Activated CD8-positive, alpha-beta T cell treated with anti-CD3 and anti-CD28 coated beads for 36 hours (primary cell): ENCODE data around the gene PDSS2. TPM values are rescaled to one million over a fixed set of nuclear protein-coding genes. Genes with fewer than 3 reads are reported as not detected.

Experiments used
- ATAC-seq: fragments of 200-7000 bp; cut with Tn5 transposase; one replicate; pipeline ENCODE4 v1.10.0; 2021; ENCODE audit warnings: mild to moderate bottlenecking, moderate library complexity
- CTCF ChIA-PET: fragments of 350-600 bp; sonication (Branson Sonifier 250); formaldehyde crosslinking; loops from one replicate; lab custom pipeline; 2021; ENCODE audit warnings: antibody characterized with exemption; lab: Charles Lee
- POLR2A ChIA-PET: fragments of 350-600 bp; sonication (Branson Sonifier 250); formaldehyde crosslinking; loops from one replicate; lab custom pipeline; 2021; ENCODE audit warnings: antibody characterized with exemption; lab: Charles Lee
- DNase-seq: peaks from one replicate; pipeline ENCODE4 v3.0.0-alpha.2; 2020
- H3K27ac Mint-ChIP-seq: one replicate; pipeline ENCODE4 v1.8.0; 2021; ENCODE audit warnings: mild to moderate bottlenecking, mixed read lengths
- H3K27me3 Mint-ChIP-seq: one replicate; pipeline ENCODE4 v1.8.0; 2021; ENCODE audit warnings: mixed read lengths
- H3K36me3 Mint-ChIP-seq: one replicate; pipeline ENCODE4 v1.8.0; 2021; ENCODE audit warnings: low read depth, mixed read lengths
- H3K4me1 Mint-ChIP-seq: one replicate; pipeline ENCODE4 v1.8.0; 2021; ENCODE audit warnings: low read depth, mixed read lengths
- H3K4me3 Mint-ChIP-seq: one replicate; pipeline ENCODE4 v1.8.0; 2021; ENCODE audit warnings: mild to moderate bottlenecking, moderate library complexity, mixed read lengths
- H3K9me3 Mint-ChIP-seq: one replicate; pipeline ENCODE4 v1.8.0; 2021; ENCODE audit warnings: mixed read lengths
- intact Hi-C: fragments of 100-400 bp; cut with micrococcal nuclease; formaldehyde crosslinking; loops from one replicate; pipeline ENCODE4 v1.10.0; 2022
- total RNA-seq, 2 experiments: library from RNA; stranded (reverse); gene quantifications; one replicate each; pipeline ENCODE4 v1.2.3, GENCODE V29; 2021
- TF ChIP-seq, protein P1 (sequence below): fragments of 200-600 bp; IDR thresholded peaks from one replicate; pipeline ENCODE4 v1.8.0; 2022; ENCODE audit warnings: antibody characterized with exemption, mild to moderate bottlenecking

The PDSS2 gene
- total RNA-seq, 2 experiments from 2014 or later: 13.2 to 14.8 TPM

DNA sequence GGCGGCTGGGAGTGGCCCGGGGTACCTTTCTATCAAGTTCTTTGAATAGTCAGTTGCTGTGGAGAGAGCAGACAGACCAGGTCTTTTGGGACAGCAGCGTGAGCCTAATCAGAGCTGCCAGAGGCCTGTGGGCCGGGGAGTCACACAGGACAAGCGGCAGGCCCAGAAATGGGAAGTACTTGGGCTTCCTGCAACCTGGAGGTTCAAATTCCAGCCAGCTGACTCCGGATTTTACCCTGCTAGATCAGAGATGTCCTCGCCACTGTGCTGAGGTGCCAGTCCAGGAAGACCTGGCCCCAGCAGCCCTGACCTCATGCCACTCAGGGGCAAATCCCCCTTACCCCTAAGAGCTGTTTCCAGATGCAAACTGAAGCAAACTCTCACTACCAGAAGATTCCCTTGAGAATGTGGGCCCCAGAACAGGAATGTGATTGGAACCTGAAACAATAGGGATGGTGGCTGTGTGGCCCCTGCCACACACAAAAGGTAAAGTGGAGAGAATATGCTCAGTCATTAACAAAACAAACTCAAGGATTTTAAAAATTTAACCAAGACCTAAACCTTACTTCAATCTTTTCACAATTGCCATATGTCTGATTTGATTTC, 353.8 kb downstream of the PDSS2 start:
- H3K4me3 Mint-ChIP-seq: no peak overlapping the region
- no peak overlapping the region for H3K27ac Mint-ChIP-seq
- no peaks in the 10 kb centered on the region for H3K36me3 Mint-ChIP-seq
- intact Hi-C loops: no loop called here
- no peaks in the 10 kb centered on the region for H3K27me3 Mint-ChIP-seq
- H3K4me1 Mint-ChIP-seq: no peaks in the 10 kb centered on the region
- DNase-seq (no peak), ATAC-seq (no peak)
- TF ChIP-seq, protein P1, sequence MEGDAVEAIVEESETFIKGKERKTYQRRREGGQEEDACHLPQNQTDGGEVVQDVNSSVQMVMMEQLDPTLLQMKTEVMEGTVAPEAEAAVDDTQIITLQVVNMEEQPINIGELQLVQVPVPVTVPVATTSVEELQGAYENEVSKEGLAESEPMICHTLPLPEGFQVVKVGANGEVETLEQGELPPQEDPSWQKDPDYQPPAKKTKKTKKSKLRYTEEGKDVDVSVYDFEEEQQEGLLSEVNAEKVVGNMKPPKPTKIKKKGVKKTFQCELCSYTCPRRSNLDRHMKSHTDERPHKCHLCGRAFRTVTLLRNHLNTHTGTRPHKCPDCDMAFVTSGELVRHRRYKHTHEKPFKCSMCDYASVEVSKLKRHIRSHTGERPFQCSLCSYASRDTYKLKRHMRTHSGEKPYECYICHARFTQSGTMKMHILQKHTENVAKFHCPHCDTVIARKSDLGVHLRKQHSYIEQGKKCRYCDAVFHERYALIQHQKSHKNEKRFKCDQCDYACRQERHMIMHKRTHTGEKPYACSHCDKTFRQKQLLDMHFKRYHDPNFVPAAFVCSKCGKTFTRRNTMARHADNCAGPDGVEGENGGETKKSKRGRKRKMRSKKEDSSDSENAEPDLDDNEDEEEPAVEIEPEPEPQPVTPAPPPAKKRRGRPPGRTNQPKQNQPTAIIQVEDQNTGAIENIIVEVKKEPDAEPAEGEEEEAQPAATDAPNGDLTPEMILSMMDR: no peak
- H3K9me3 Mint-ChIP-seq: no peaks in the 10 kb centered on the region
- ChIA-PET POLR2A (no interaction called here), CTCF (no interaction called here)

DNA sequence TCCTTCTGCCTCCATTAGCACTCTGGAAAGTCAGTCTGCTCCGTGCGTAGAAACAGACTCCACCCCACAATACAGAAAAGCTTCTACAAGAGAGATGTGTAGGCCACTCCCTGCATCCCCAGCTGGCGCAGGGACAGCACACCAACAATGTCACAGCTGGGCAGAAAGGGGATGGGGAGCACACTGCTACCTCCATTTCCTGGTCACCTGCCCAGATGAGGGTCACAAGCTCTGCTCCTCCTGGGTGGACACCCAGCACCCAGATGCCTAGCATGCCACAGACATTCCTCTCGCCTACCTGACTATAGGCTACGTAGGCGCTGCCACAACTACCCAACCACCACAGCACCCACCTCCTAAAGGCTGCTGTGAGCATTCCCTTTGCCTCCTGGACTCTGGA, 356.3 kb downstream of the PDSS2 start:
- TF ChIP-seq, protein P1: no peak
- ChIA-PET CTCF (interaction anchor here (2.0 kb wide), 1 partner anchor 11 kb away, joined by 7 read pairs; no protein-coding TSS in a partner anchor), POLR2A (no interaction called here)
- H3K9me3 Mint-ChIP-seq: no peaks in the 10 kb centered on the region
- H3K4me3 Mint-ChIP-seq: no peak overlapping the region
- peaks cover 2% of the 10 kb centered on the region for H3K36me3 Mint-ChIP-seq
- no peaks in the 10 kb centered on the region for H3K27me3 Mint-ChIP-seq
- H3K27ac Mint-ChIP-seq: no peak overlapping the region
- ATAC-seq (no peak), DNase-seq (no peak)
- intact Hi-C loops: no loop called here
- H3K4me1 Mint-ChIP-seq: peaks cover 10% of the 10 kb centered on the region

Other genes with a start within 250 kb of the PDSS2 start
- 1 to 10 TPM in 1 of 2 experiments, under 1 TPM in 1; 0.77 to 1.1 TPM for gene SOBP, start 30.6 kb upstream of the PDSS2 start, total RNA-seq